ENCODE measurements around the gene AGBL2.

Gene AGBL2

DNA sequence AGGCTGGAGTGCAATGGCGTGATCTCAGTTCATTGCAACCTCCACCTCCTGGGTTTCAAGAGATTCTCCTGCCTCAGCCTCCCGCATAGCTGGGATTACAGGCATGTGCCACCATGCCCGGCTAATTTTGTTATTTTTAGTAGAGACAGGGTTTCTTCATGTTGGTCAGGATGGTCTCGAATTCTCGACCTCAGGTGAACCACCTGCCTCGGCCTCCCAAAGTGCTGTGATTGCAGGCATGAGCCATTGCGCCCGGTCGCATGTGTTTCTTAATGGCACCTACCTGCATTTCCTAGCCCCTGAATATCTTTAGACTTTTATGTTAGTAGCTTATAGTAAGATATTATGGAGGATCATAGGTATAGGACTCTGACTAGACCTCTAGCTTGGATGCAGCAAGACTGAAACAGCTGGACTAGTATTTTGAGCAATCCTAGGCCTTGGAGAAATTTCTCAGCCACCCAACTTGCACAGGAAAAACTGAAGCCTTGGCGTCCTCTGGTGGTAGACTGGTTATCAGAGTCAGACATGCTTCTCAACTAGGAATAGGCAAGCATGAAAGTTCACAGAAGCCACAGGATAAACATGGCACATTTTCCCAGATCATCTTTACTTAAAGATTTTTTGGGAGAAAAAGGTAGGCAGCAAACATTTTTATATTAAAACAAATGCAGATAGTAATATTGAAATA, 98.3 kb downstream of the AGBL2 start:
- TF ChIP-seq, protein P1, sequence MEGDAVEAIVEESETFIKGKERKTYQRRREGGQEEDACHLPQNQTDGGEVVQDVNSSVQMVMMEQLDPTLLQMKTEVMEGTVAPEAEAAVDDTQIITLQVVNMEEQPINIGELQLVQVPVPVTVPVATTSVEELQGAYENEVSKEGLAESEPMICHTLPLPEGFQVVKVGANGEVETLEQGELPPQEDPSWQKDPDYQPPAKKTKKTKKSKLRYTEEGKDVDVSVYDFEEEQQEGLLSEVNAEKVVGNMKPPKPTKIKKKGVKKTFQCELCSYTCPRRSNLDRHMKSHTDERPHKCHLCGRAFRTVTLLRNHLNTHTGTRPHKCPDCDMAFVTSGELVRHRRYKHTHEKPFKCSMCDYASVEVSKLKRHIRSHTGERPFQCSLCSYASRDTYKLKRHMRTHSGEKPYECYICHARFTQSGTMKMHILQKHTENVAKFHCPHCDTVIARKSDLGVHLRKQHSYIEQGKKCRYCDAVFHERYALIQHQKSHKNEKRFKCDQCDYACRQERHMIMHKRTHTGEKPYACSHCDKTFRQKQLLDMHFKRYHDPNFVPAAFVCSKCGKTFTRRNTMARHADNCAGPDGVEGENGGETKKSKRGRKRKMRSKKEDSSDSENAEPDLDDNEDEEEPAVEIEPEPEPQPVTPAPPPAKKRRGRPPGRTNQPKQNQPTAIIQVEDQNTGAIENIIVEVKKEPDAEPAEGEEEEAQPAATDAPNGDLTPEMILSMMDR (IDR thresholded peaks at IDR 0.05; ENCODE audit: control insufficient read depth, extremely low read depth, insufficient read depth): peak; percentile 34
- H3K4me3 ChIP-seq (ENCODE audit: low read depth, low read length): no peak overlapping the region
- DNase-seq (ENCODE audit: low read depth): no peak

GRCh38 chr11:47615249-47615648, 99.9 kb downstream of the AGBL2 start:
- no peak for DNase-seq (ENCODE audit: low read depth)
- TF ChIP-seq, protein P1 (IDR thresholded peaks at IDR 0.05; ENCODE audit: control insufficient read depth, extremely low read depth, insufficient read depth): no peak
- no peak overlapping the region for H3K4me3 ChIP-seq (ENCODE audit: low read depth, low read length)

- DNase-seq (ENCODE audit: low read depth): peak; percentile 14
These were observed 103.8 kb downstream of the AGBL2 start for GRCh38 chr11:47611348-47611794.

DNA sequence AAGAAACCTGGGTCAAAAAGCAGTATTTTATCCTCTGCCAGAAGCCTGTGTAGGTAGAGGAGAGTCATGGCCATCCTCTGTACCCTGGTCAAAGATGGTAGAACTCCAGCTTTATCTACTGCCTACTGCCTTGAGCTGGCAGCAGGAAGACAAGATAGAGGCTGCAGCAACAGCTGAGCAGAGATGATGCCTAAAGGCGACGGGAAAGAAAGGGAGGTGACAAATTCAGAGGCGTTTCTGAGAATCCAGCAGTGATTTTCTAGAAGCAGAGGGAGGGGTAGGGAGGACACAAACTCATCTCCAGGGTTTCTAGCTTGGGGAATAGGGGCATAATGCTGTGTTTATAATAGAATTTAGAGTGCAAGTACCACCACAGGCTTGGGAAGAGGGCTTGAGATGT, 105.5 kb downstream of the AGBL2 start:
- no peak for DNase-seq (ENCODE audit: low read depth)
- TF ChIP-seq, protein P1 (IDR thresholded peaks at IDR 0.05; ENCODE audit: control insufficient read depth, extremely low read depth, insufficient read depth): no peak
- no peak overlapping the region for H3K4me3 ChIP-seq (ENCODE audit: low read depth, low read length)

More at GRCh38 chr11:47611348-47611794, 103.8 kb downstream of the AGBL2 start:
- no peak overlapping the region for H3K4me3 ChIP-seq (ENCODE audit: low read depth, low read length)
- TF ChIP-seq, protein P1 (IDR thresholded peaks at IDR 0.05; ENCODE audit: control insufficient read depth, extremely low read depth, insufficient read depth): no peak

Measured in LNCaP clone FGC (cell line).